ENCODE data around the gene ITGA3.

GRCh38 chr17:50046179-50046578, 9.7 kb upstream of the ITGA3 start:
- TF ChIP-seq REST (IDR thresholded peaks at IDR 0.05; ENCODE audit: low read depth), result no peak
- TF ChIP-seq TEAD4 (IDR thresholded peaks at IDR 0.05), result no peak
- no peak for TF ChIP-seq MAX (IDR thresholded peaks at IDR 0.05)
- no peak for TF ChIP-seq YY1 (IDR thresholded peaks at IDR 0.05; ENCODE audit: low read depth)
